CD14-positive monocyte (primary cell): Measurements from ENCODE around the gene DRD2. TPM values are rescaled to one million over a fixed set of nuclear protein-coding genes. Genes with fewer than 3 reads are reported as not detected.
A peak's percentile ranks its signal among the peaks of the same experiment; 100 is the strongest.

Experiments
- DNase-seq, 3 donors: peaks; one replicate each; pipeline ENCODE4 v3.0.0-alpha.2; 2011 to 2022
- H2AFZ ChIP-seq: 2 replicates; pipeline ENCODE4 v1.6.0; 2012; ENCODE audit warnings: mild to moderate bottlenecking, low read depth, low read length, inconsistent platforms; ENCODE audit not compliant: insufficient read depth, poor library complexity, severe bottlenecking
- H3K27ac ChIP-seq, 2 donors: 1 replicate in 1 of 2; 2 replicates in 1 of 2; pipeline ENCODE4 v1.5.1; 2012 to 2013; ENCODE audit warnings: low read length in 2 of 2, control low read depth in 1 of 2, inconsistent platforms in 1 of 2, low read depth in 1 of 2, mild to moderate bottlenecking in 1 of 2
- H3K27me3 ChIP-seq, 2 donors: one replicate each; pipeline versions ENCODE4 v1.6.0 to v1.6.1; 2011 to 2013; ENCODE audit warnings: low read length in 2 of 2; ENCODE audit not compliant: control insufficient read depth in 2 of 2, insufficient read depth in 2 of 2
- H3K36me3 ChIP-seq, 2 donors: replicated peaks in 1 of 2; 1 replicate in 1 of 2; 2 replicates in 1 of 2; pipeline versions ENCODE4 v1.5.1 to v1.6.1; 2012 to 2013; ENCODE audit warnings: low read length in 2 of 2, control low read depth in 1 of 2, inconsistent platforms in 1 of 2, mild to moderate bottlenecking in 1 of 2; ENCODE audit not compliant: insufficient read depth in 2 of 2, control insufficient read depth in 1 of 2
- H3K4me1 ChIP-seq, 2 donors: 1 replicate in 1 of 2; 2 replicates in 1 of 2; pipeline versions ENCODE4 v1.5.1 to v1.6.1; 2012 to 2013; ENCODE audit warnings: low read length in 2 of 2, control low read depth in 1 of 2, inconsistent platforms in 1 of 2, mild to moderate bottlenecking in 1 of 2, moderate library complexity in 1 of 2; ENCODE audit not compliant: insufficient read depth in 2 of 2, control insufficient read depth in 1 of 2
- H3K4me2 ChIP-seq: replicated peaks from 2 replicates; pipeline ENCODE3; 2012; ENCODE audit warnings: low read length, moderate library complexity, mild to moderate bottlenecking; ENCODE audit not compliant: poor library complexity, severe bottlenecking; ENCODE audit errors: extremely low read depth
- H3K4me3 ChIP-seq, 3 experiments: fragments of 200-600 bp in 1 of 3; sonication (generic) in 1 of 3; replicated peaks in 1 of 3; 1 replicate in 2 of 3; 2 replicates in 1 of 3; pipeline ENCODE4 v1.5.1; 2011 to 2013; ENCODE audit warnings: low read length in 3 of 3, mild to moderate bottlenecking in 3 of 3, control low read depth in 2 of 3, low read depth in 2 of 3, inconsistent platforms in 1 of 3, moderate library complexity in 1 of 3
- H3K79me2 ChIP-seq: 2 replicates; pipeline ENCODE4 v1.6.0; 2012; ENCODE audit warnings: mild to moderate bottlenecking, control low read depth, inconsistent platforms, low read length, moderate library complexity; ENCODE audit not compliant: insufficient read depth
- H3K9ac ChIP-seq: 2 replicates; pipeline ENCODE4 v1.6.0; 2017; ENCODE audit warnings: low read length, mild to moderate bottlenecking; ENCODE audit not compliant: insufficient read depth, poor library complexity, severe bottlenecking
- H3K9me3 ChIP-seq, 2 donors: replicated peaks in 1 of 2; 1 replicate in 1 of 2; 2 replicates in 1 of 2; pipeline versions ENCODE4 v1.5.1 to v1.6.1; 2012 to 2013; ENCODE audit warnings: low read length in 2 of 2, control low read depth in 1 of 2; ENCODE audit not compliant: control insufficient read depth in 1 of 2, insufficient read depth in 1 of 2
- H4K20me1 ChIP-seq: 2 replicates; pipeline ENCODE4 v1.6.0; 2012; ENCODE audit warnings: mild to moderate bottlenecking, low read length, control low read depth, moderate library complexity; ENCODE audit not compliant: insufficient read depth
- H3K27ac Mint-ChIP-seq, 7 donors: one replicate each; pipeline ENCODE4 v1.8.0; 2020; ENCODE audit warnings: mild to moderate bottlenecking in 7 of 7, mixed read lengths in 7 of 7, moderate library complexity in 6 of 7, inconsistent platforms in 2 of 7
- H3K27me3 Mint-ChIP-seq, 3 donors: one replicate each; pipeline ENCODE4 v1.8.0; 2021 to 2022; ENCODE audit warnings: low read depth in 3 of 3, mild to moderate bottlenecking in 3 of 3, mixed read lengths in 3 of 3, moderate library complexity in 3 of 3, inconsistent platforms in 1 of 3
- H3K36me3 Mint-ChIP-seq, 2 donors: one replicate each; pipeline ENCODE4 v1.8.0; 2020; ENCODE audit warnings: mixed read lengths in 2 of 2, inconsistent platforms in 1 of 2, mild to moderate bottlenecking in 1 of 2
- H3K4me1 Mint-ChIP-seq: one replicate; pipeline ENCODE4 v1.8.0; 2020; ENCODE audit warnings: mild to moderate bottlenecking, mixed read lengths
- H3K4me3 Mint-ChIP-seq, 2 donors: one replicate each; pipeline ENCODE4 v1.8.0; 2020; ENCODE audit warnings: mild to moderate bottlenecking in 2 of 2, mixed read lengths in 2 of 2, moderate library complexity in 1 of 2
- H3K9me3 Mint-ChIP-seq, 7 donors: one replicate each; pipeline ENCODE4 v1.8.0; 2020 to 2022; ENCODE audit warnings: mixed read lengths in 7 of 7, mild to moderate bottlenecking in 6 of 7, moderate library complexity in 6 of 7, inconsistent platforms in 2 of 7
- CTCF ChIP-seq: fragments of 200-600 bp; IDR thresholded peaks from one replicate; pipeline ENCODE4 v1.8.0; 2022; ENCODE audit warnings: antibody characterized with exemption, mild to moderate bottlenecking
- WGBS: methylation state at CpG from one replicate; pipeline ENCODE4 v1.1.5; 2013; ENCODE audit warnings: missing lambda C conversion rate; ENCODE audit not compliant: insufficient coverage; 5-methylcytosine and 5-hydroxymethylcytosine counted together
- intact Hi-C, 2 donors: fragments of 100-400 bp; cut with micrococcal nuclease; formaldehyde crosslinking; loops; one replicate each; pipeline versions ENCODE4 v1.15.0 to v1.15.1; 2023
- polyA plus RNA-seq, 3 donors: library from polyadenylated mRNA; depleted of rRNA in 1 of 3; unstranded in 2 of 3; stranded (reverse) in 1 of 3; fragments of 300-500 nt in 2 of 3; fragments of >200 nt in 1 of 3; fragmentation: Illumina TruSeq in 2 of 3; gene quantifications; 1 replicate in 2 of 3; 2 replicates in 1 of 3; pipeline ENCODE4 v1.2.3, GENCODE V29; 2012 to 2021

The DRD2 gene
- polyA plus RNA-seq, 3 donors: not detected

- Mint-ChIP-seq H3K4me1 (no peaks in the 10 kb centered on the region), H3K36me3 (no peaks in the 10 kb centered on the region), H3K9me3 (no peaks in the 10 kb centered on the region), H3K4me3 (no peak overlapping the region), H3K27me3 (peaks cover 2 to 15% (median 3%) of the 10 kb centered on the region in 3 donors), H3K27ac (no peak overlapping the region)
- Histone ChIP-seq H3K36me3 (no peaks in the 10 kb centered on the region), H3K4me2 (no peak overlapping the region), H3K27me3 (no peaks in the 10 kb centered on the region), H3K9ac (no peak overlapping the region), H3K79me2 (no peaks in the 10 kb centered on the region), H3K4me1 (no peaks in the 10 kb centered on the region), H3K9me3 (no peaks in the 10 kb centered on the region), H3K27ac (no peak overlapping the region), H3K4me3 (no peak overlapping the region), H4K20me1 (no peaks in the 10 kb centered on the region), H2AFZ (no peak overlapping the region)
- WGBS: 60% methylated on average over 2 of the region's 4 CpGs
- TF ChIP-seq CTCF: no peak
- intact Hi-C loops: no loop called here
- no peak for DNase-seq
Observed at GRCh38 chr11:113504586-113504985, 29.4 kb upstream of the DRD2 start.

- H3K27ac ChIP-seq: no peak overlapping the region
- H4K20me1 ChIP-seq: no peaks in the 10 kb centered on the region
- no peaks in the 10 kb centered on the region for H3K9me3 ChIP-seq
- no peak overlapping the region for H3K4me3 ChIP-seq
- H3K9ac ChIP-seq: no peak overlapping the region
- no peak overlapping the region for H3K4me3 Mint-ChIP-seq
- H2AFZ ChIP-seq: no peak overlapping the region
- no peaks in the 10 kb centered on the region for H3K36me3 ChIP-seq
- no peaks in the 10 kb centered on the region for H3K4me1 ChIP-seq
- peaks cover 2 to 15% (median 3%) of the 10 kb centered on the region in 3 donors for H3K27me3 Mint-ChIP-seq
- no peaks in the 10 kb centered on the region for H3K27me3 ChIP-seq
- H3K4me1 Mint-ChIP-seq: no peaks in the 10 kb centered on the region
- H3K9me3 Mint-ChIP-seq: no peaks in the 10 kb centered on the region
- no peaks in the 10 kb centered on the region for H3K79me2 ChIP-seq
- 75% methylated on average over 2 of the region's 3 CpGs for WGBS
- H3K4me2 ChIP-seq: no peak overlapping the region
- H3K36me3 Mint-ChIP-seq: no peaks in the 10 kb centered on the region
- TF ChIP-seq CTCF: no peak
- peak overlapping the region in 1 of 7 donors; percentile 34 for H3K27ac Mint-ChIP-seq
- no peak for DNase-seq
- intact Hi-C loops: no loop called here
Observed at GRCh38 chr11:113504071-113504470, 28.9 kb upstream of the DRD2 start.
